GM23338 (cell line): Measurements from ENCODE around the gene EEF1AKMT4. TPM values are rescaled to one million over a fixed set of nuclear protein-coding genes. Genes with fewer than 3 reads are reported as not detected.

Source experiments
- EZH2phosphoT487 ChIP-seq: fragments of 200-600 bp; sonication (generic); IDR thresholded peaks from one replicate; pipeline ENCODE4 v1.8.1; 2018; ENCODE audit warnings: antibody characterized with exemption; ENCODE audit not compliant: unreplicated experiment
- REST ChIP-seq: IDR thresholded peaks from one replicate; pipeline ENCODE4 v1.6.1; 2018; ENCODE audit warnings: antibody characterized with exemption; ENCODE audit not compliant: unreplicated experiment
- STAT1 ChIP-seq: IDR thresholded peaks from one replicate; pipeline ENCODE4 v1.6.1; 2016; ENCODE audit warnings: antibody characterized with exemption; ENCODE audit not compliant: unreplicated experiment
- ZNF331 ChIP-seq: fragments of 250-450 bp; sonication (Bioruptor Pico); IDR thresholded peaks from 2 replicates; pipeline ENCODE4 v1.5.0; 2020; ENCODE audit warnings: low read depth, mild to moderate bottlenecking, moderate library complexity
- ZNF462 ChIP-seq: fragments of 250-450 bp; sonication (Bioruptor Pico); IDR thresholded peaks from 2 replicates; pipeline ENCODE4 v1.5.0; 2020; ENCODE audit warnings: mild to moderate bottlenecking, moderate library complexity
- polyA plus RNA-seq: library from polyadenylated mRNA; unstranded; fragments of >200 nt; fragmentation: Nextera tagmentation; extraction: Ambion mirVana; gene quantifications from 2 replicates; pipeline ENCODE4 v1.2.1, GENCODE V29; 2016
- total RNA-seq: library from RNA; depleted of rRNA; stranded (reverse); fragments of >200 nt; shearing (Covaris generic); gene quantifications from 2 replicates; pipeline ENCODE4 v1.2.3, GENCODE V29; 2014
- TF ChIP-seq, protein P1 (sequence below): IDR thresholded peaks from 2 replicates; pipeline ENCODE4 v1.6.1; 2016; ENCODE audit warnings: antibody characterized with exemption

EEF1AKMT4 gene
- total and polyA plus RNA-seq, 2 experiments from 2014 or later, result 12.9 to 14.3 TPM

DNA sequence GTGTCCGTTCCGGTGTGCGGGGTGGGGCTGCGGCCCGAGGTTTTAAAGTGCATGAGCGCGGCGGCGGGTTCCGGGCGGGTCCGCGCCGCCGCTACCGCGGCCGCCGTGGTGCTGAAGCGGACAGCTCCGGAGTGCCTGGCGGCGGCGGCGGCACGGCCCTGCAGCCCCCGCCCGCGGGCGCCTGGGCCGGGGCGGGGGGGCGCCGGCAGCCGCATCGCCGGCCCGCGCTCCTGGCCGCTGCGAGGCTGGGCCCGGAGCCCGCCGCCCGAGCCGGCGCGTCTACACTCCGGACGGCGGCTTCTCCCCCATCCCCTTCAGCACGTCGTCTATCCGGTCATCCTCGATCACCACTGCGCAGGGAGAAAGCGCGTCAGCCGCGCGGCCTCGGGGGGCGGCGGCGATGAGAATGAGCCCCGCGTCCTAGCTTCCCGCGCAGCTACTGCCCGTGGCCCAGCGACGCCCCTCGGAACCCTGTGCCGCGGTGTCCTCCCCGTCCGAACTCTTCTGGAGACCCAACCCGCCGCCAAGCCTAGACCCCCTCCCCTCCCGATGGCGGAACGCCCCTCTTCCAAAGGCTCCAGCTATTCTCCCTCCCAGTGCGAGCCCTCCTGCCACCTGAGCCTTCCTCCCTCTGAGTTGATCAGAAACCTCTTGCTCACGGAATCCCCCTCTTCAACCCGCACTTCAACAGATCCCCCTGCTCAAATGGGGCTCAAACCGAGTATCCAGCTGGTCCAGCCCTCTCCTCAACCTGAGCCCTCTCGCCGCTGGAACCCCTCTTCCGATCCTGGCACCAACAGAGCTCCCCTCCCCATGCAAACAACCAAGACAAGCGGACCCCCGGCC lies 10.6 kb downstream of the EEF1AKMT4 start (continued):
- TF ChIP-seq ZNF462 (CRISPR knock-in tag), result no peak
- TF ChIP-seq STAT1, result no peak
- no peak for TF ChIP-seq ZNF331
- TF ChIP-seq EZH2phosphoT487, result no peak
- TF ChIP-seq, protein P1, sequence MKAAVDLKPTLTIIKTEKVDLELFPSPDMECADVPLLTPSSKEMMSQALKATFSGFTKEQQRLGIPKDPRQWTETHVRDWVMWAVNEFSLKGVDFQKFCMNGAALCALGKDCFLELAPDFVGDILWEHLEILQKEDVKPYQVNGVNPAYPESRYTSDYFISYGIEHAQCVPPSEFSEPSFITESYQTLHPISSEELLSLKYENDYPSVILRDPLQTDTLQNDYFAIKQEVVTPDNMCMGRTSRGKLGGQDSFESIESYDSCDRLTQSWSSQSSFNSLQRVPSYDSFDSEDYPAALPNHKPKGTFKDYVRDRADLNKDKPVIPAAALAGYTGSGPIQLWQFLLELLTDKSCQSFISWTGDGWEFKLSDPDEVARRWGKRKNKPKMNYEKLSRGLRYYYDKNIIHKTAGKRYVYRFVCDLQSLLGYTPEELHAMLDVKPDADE, result no peak
- peak; percentile 69 for TF ChIP-seq REST
